GM12878 (cell line): ENCODE data around the gene GRK6. TPM values are rescaled to one million over a fixed set of nuclear protein-coding genes. Genes with fewer than 3 reads are reported as not detected.

Experiments
- ATAC-seq: fragments of 200-7000 bp; cut with Tn5 transposase; 3 replicates; pipeline ENCODE4 v1.9.1; 2020; ENCODE audit warnings: mild to moderate bottlenecking, moderate library complexity
- BruUV-seq: library from RNA; stranded (reverse); fragments of 400-500 nt; replicated peaks from 2 replicates; lab custom pipeline; 2021; lab: Mats Ljungman, UMichigan
- CTCF ChIA-PET: fragments of 300-600 bp; sonication (Branson Sonifier 250); formaldehyde crosslinking; extraction: SDS; loops from one replicate; lab custom pipeline; 2021; ENCODE audit warnings: inconsistent platforms; lab: Yijun Ruan, JAX
- POLR2A ChIA-PET: fragments of 350-600 bp; formaldehyde crosslinking; extraction: SDS; loops from one replicate; lab custom pipeline; 2021; ENCODE audit warnings: inconsistent platforms; lab: Charles Lee
- RAD21 ChIA-PET: fragments of 300-600 bp; sonication (Branson Sonifier 250); formaldehyde crosslinking; loops from one replicate; lab custom pipeline; 2023; ENCODE audit warnings: antibody characterized with exemption; ENCODE audit not compliant: unreplicated experiment; lab: Charles Lee
- SMC1A ChIA-PET: fragments of 300-600 bp; sonication (Branson Sonifier 250); formaldehyde crosslinking; loops from one replicate; lab custom pipeline; 2023; ENCODE audit not compliant: unreplicated experiment, uncharacterized antibody; lab: Charles Lee
- DNase-seq: peaks from one replicate; pipeline ENCODE4 v3.0.0-alpha.2; 2011; ENCODE audit warnings: low read depth, low spot score
- FAIRE-seq: peaks from 3 replicates; lab custom pipeline; 2011; peaks lifted over from hg19 to GRCh38; lab: Jason Lieb, UNC
- H2AFZ ChIP-seq: 2 replicates; pipeline ENCODE4 v1.6.0; 2011; ENCODE audit warnings: low read depth, low read length, control low read depth; ENCODE audit not compliant: control insufficient read depth
- H3K27ac ChIP-seq: 2 replicates; pipeline ENCODE4 v1.5.1; 2011; ENCODE audit warnings: control low read depth; ENCODE audit not compliant: control insufficient read depth, insufficient read depth
- H3K27me3 ChIP-seq, 2 experiments: replicated peaks in 1 of 2; 2 replicates each; pipeline versions ENCODE4 v1.6.0 to v1.6.1; 2011; ENCODE audit warnings: low read length in 1 of 2; ENCODE audit not compliant: control insufficient read depth in 2 of 2, insufficient read depth in 2 of 2
- H3K36me3 ChIP-seq, 2 experiments: 2 replicates each; pipeline ENCODE4 v1.5.1; 2011; ENCODE audit warnings: low read length in 1 of 2; ENCODE audit not compliant: control insufficient read depth in 2 of 2, insufficient read depth in 2 of 2
- H3K4me1 ChIP-seq: 2 replicates; pipeline ENCODE4 v1.6.1; 2011; ENCODE audit warnings: mild to moderate bottlenecking, low read length, moderate library complexity, mixed read lengths; ENCODE audit not compliant: control insufficient read depth, insufficient read depth
- H3K4me2 ChIP-seq: 2 replicates; pipeline ENCODE4 v1.6.0; 2011; ENCODE audit warnings: control low read depth; ENCODE audit not compliant: control insufficient read depth, insufficient read depth
- H3K4me3 ChIP-seq: fragments of 200-600 bp; sonication (generic); 2 replicates; pipeline ENCODE4 v1.5.1; 2016
- H3K79me2 ChIP-seq: 2 replicates; pipeline ENCODE4 v1.6.0; 2011; ENCODE audit warnings: low read length; ENCODE audit not compliant: control insufficient read depth, insufficient read depth
- H3K9ac ChIP-seq: 2 replicates; pipeline ENCODE4 v1.8.0; 2011; ENCODE audit warnings: low read length, control low read depth, mixed read lengths; ENCODE audit not compliant: control insufficient read depth, insufficient read depth
- H3K9me3 ChIP-seq: replicated peaks from 3 replicates; pipeline ENCODE4 v1.5.1; 2011; ENCODE audit warnings: mild to moderate bottlenecking, low read length; ENCODE audit not compliant: control insufficient read depth, insufficient read depth
- H4K20me1 ChIP-seq: 2 replicates; pipeline ENCODE4 v1.6.0; 2011; ENCODE audit not compliant: control insufficient read depth, insufficient read depth
- ASH2L ChIP-seq: fragments of 300-600, 200-600 bp; sonication (generic); IDR thresholded peaks from 2 replicates; pipeline ENCODE4 v1.6.1; 2017; ENCODE audit warnings: low read depth, mild to moderate bottlenecking, borderline replicate concordance
- BRCA1 ChIP-seq: IDR thresholded peaks from 2 replicates; pipeline ENCODE4 v1.6.1; 2011; ENCODE audit warnings: low read depth, low read length, improper control_type of control experiment
- HDAC6 ChIP-seq: fragments of 200-600 bp; sonication (generic); IDR thresholded peaks from one replicate; pipeline ENCODE4 v1.8.0; 2017; ENCODE audit warnings: antibody characterized with exemption; ENCODE audit not compliant: unreplicated experiment
- MEF2B ChIP-seq: fragments of 450-650 bp; IDR thresholded peaks from 2 replicates; pipeline ENCODE4 v1.6.1; 2018; ENCODE audit warnings: mild to moderate bottlenecking, moderate library complexity; ENCODE audit not compliant: partially characterized antibody, poor library complexity, severe bottlenecking
- SP1 ChIP-seq: IDR thresholded peaks from one replicate; pipeline ENCODE4 v1.6.1; 2011; ENCODE audit warnings: low read depth, low read length
- SRF ChIP-seq, 2 experiments: IDR thresholded peaks; 2 replicates each; pipeline ENCODE4 v1.6.1; 2011; ENCODE audit warnings: low read depth in 2 of 2, low read length in 2 of 2, mild to moderate bottlenecking in 1 of 2, moderate library complexity in 1 of 2
- STAT3 ChIP-seq: IDR thresholded peaks from 2 replicates; pipeline ENCODE4 v1.6.1; 2011; ENCODE audit warnings: low read depth, low read length, improper control_type of control experiment
- TARDBP ChIP-seq: IDR thresholded peaks from 2 replicates; pipeline ENCODE4 v1.6.1; 2016; ENCODE audit warnings: borderline replicate concordance
- ZNF622 ChIP-seq: fragments of 450-650 bp; IDR thresholded peaks from 2 replicates; pipeline ENCODE4 v1.6.1; 2017; ENCODE audit warnings: mild to moderate bottlenecking, inconsistent platforms
- WGBS: methylation state at CpG from one replicate; pipeline ENCODE4 v1.1.6; 2016; ENCODE audit warnings: low lambda C conversion rate; ENCODE audit not compliant: insufficient replicate concordance, insufficient coverage; ENCODE audit errors: missing lambda C conversion rate; 5-methylcytosine and 5-hydroxymethylcytosine counted together
- in situ Hi-C: fragments of 300-500 bp; cut with MboI; formaldehyde crosslinking; loops from 9 replicates; pipeline ENCODE4 v1.14.3; 2018; ENCODE audit warnings: mixed read lengths
- intact Hi-C: fragments of 100-400 bp; cut with micrococcal nuclease; formaldehyde crosslinking; loops from one replicate; pipeline ENCODE4 v1.14.2; 2022; ENCODE audit not compliant: unreplicated experiment
- polyA plus RNA-seq, 11 experiments: library from polyadenylated mRNA; depleted of rRNA in 4 of 11; unstranded in 6 of 11; stranded (reverse) in 5 of 11; fragments of >200 nt; fragmentation: Nextera tagmentation in 4 of 11; fragmentation: Illumina TruSeq in 1 of 11; extraction: Ambion mirVana in 4 of 11; extraction: Trizol in 1 of 11; gene quantifications; 1 replicate in 1 of 11; 2 replicates in 10 of 11; pipeline versions ENCODE4 v1.2.1 to v1.2.3, GENCODE V29; 2011 to 2016; ENCODE audit warnings: inconsistent platforms in 2 of 11, missing spikeins in 2 of 11, low read depth in 1 of 11
- total RNA-seq, 4 experiments: library from RNA; depleted of rRNA in 3 of 4; stranded (reverse); fragments of >200 nt in 3 of 4; fragmentation: Illumina TruSeq in 1 of 4; extraction: Trizol in 1 of 4; gene quantifications; 2 replicates each; pipeline versions ENCODE4 v1.2.1 to v1.2.3, GENCODE V29; 2013 to 2021
- TF ChIP-seq, protein P1 (sequence below): IDR thresholded peaks from 2 replicates; pipeline ENCODE4 v1.6.1; 2012; ENCODE audit warnings: low read depth, low read length, improper control_type of control experiment
- TF ChIP-seq, protein P2 (sequence below): IDR thresholded peaks from 2 replicates; pipeline ENCODE4 v1.6.1; 2012; ENCODE audit warnings: low read length, inconsistent platforms
- TF ChIP-seq, protein P3 (sequence below): fragments of 450-650 bp; conservative IDR thresholded peaks from 2 replicates; pipeline ENCODE4 v1.6.1; 2017; ENCODE audit warnings: mild to moderate bottlenecking, moderate library complexity

The GRK6 gene
- total and polyA plus RNA-seq, 10 of the 15 experiments (the other 5 are each of a cell fraction or from before 2014, with no cell fraction given) = 0.79 to 124 (median 41.6) TPM

DNA sequence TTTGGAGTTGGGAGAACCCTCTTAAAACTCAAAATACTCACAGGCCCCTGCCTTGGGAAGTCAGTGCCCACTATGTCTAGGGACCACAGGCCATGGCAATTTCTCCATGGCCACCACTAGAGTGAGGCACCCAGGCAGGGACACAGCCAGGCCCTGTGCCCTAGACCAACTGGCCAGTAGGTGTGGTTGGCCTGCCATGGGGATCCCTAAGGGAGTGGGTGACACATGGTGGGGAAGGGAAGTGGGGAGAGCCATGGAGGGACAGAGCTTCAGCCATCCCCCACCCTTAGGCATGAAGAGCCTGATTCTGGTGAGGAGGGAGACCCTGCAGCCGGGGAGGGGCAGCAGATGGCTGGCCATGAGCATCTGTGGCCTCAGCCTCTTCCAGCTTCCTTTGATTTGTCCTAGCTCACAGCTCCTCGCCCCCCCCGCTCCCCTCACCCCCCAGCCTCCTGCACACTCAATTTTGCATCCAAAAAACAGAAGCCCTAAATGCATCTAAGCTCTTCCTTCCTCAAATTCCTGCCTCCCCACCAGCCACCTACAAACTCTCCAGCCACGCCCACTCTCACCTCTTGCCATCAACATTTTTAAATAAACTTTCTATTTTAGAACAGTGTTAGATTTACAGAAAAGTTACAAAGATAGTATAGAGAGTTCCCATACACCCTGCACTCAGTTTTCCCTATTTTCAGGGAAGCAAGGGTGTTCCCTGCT, 48.5 kb downstream of the GRK6 start (continued):
- TF ChIP-seq, protein P1, sequence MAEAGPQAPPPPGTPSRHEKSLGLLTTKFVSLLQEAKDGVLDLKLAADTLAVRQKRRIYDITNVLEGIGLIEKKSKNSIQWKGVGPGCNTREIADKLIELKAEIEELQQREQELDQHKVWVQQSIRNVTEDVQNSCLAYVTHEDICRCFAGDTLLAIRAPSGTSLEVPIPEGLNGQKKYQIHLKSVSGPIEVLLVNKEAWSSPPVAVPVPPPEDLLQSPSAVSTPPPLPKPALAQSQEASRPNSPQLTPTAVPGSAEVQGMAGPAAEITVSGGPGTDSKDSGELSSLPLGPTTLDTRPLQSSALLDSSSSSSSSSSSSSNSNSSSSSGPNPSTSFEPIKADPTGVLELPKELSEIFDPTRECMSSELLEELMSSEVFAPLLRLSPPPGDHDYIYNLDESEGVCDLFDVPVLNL = no peak
- TF ChIP-seq, protein P2, sequence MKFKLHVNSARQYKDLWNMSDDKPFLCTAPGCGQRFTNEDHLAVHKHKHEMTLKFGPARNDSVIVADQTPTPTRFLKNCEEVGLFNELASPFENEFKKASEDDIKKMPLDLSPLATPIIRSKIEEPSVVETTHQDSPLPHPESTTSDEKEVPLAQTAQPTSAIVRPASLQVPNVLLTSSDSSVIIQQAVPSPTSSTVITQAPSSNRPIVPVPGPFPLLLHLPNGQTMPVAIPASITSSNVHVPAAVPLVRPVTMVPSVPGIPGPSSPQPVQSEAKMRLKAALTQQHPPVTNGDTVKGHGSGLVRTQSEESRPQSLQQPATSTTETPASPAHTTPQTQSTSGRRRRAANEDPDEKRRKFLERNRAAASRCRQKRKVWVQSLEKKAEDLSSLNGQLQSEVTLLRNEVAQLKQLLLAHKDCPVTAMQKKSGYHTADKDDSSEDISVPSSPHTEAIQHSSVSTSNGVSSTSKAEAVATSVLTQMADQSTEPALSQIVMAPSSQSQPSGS = no peak

DNA sequence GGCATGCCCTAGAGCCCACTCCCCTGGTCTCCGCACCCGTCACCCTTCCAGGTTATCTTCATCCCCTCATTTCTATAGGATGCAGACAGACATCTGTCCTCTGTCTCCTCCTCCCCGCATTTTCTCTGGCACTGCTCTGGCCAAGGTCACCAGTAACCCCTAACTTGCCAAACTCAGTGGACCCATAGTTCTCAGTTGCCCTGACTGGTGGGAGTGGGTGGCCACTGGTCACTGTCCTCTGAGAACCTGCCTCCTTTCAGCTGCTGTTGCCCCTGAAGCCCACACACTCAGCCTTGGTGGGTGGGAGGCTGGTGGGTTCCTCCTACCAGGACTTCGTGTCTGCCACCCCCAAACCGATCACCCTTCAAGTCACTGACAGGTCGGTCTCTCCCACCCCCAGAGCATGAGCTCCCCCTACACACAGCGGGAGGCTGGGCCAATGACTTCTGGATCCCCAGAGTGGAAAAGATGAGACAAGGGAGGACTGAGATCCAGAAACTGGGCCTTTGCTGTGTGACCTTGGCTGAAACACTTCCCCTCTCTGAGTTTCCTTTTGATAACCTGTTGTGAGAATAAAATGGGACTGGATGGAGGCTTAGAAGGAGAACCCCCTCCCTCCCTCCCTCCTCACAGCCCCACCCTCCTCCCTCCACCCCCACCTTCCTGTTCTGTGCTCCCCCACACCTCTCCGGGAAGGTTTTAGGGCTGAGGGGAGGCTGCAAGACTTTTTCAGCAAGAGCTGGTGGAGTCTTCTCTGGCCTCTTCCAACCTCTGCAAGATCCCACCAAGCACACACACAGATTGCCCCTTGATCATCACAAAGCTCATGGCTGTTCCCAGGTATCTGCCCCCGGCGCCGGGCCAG, 49.3 kb downstream of the GRK6 start:
- RAD21 ChIA-PET = interaction anchor here (0.6 to 1.9 kb wide), 3 partner anchors 14 to 26 kb away, joined by 3 to 4 read pairs (median 3); no protein-coding TSS in a partner anchor
- peaks cover 4% of the 10 kb centered on the region; the same call in 1 of the 2 replicates for H3K79me2 ChIP-seq
- FAIRE-seq = no peak
- no peak for DNase-seq
- CTCF ChIA-PET = interaction anchor here (0.8 to 2.1 kb wide), 4 partner anchors 19 to 73 kb away, joined by 3 to 8 read pairs (median 4); no protein-coding TSS in a partner anchor
- H4K20me1 ChIP-seq = no peaks in the 10 kb centered on the region
- H3K9me3 ChIP-seq = no peaks in the 10 kb centered on the region
- intact Hi-C loops (no loop called here), in situ Hi-C loops (no loop called here)
- H3K4me3 ChIP-seq = no peak overlapping the region
- peaks cover 24% of the 10 kb centered on the region for H3K4me1 ChIP-seq
- POLR2A ChIA-PET = interaction anchor here (0.5 to 1.7 kb wide), 4 partner anchors 21 to 117 kb away, joined by 3 to 7 read pairs (median 4); partner anchors contain the start of gene PDLIM7
- BruUV-seq = no TSS peak
- no peak overlapping the region for H3K27ac ChIP-seq
- 59% methylated on average over 10 of the region's 11 CpGs for WGBS
- no peak overlapping the region for H3K9ac ChIP-seq
- no peak for ATAC-seq
- no peak overlapping the region for H2AFZ ChIP-seq
- H3K27me3 ChIP-seq = no peaks in the 10 kb centered on the region
- H3K36me3 ChIP-seq = no peaks in the 10 kb centered on the region
- H3K4me2 ChIP-seq = no peak overlapping the region
- SMC1A ChIA-PET = interaction anchor here (0.7 to 1.4 kb wide), 2 partner anchors 20 to 26 kb away, joined by 3 to 5 read pairs; no protein-coding TSS in a partner anchor
- TF ChIP-seq, protein P2 = no peak
- TF ChIP-seq SP1 = no peak
- no peak for TF ChIP-seq BRCA1
- TF ChIP-seq SRF (IDR thresholded peaks at IDR 0.05; ENCODE audit: low read depth in 2 of 2, low read length in 2 of 2) = no peak
- TF ChIP-seq ASH2L = no peak
- no peak for TF ChIP-seq ZNF622
- no peak for TF ChIP-seq HDAC6
- TF ChIP-seq, protein P3, sequence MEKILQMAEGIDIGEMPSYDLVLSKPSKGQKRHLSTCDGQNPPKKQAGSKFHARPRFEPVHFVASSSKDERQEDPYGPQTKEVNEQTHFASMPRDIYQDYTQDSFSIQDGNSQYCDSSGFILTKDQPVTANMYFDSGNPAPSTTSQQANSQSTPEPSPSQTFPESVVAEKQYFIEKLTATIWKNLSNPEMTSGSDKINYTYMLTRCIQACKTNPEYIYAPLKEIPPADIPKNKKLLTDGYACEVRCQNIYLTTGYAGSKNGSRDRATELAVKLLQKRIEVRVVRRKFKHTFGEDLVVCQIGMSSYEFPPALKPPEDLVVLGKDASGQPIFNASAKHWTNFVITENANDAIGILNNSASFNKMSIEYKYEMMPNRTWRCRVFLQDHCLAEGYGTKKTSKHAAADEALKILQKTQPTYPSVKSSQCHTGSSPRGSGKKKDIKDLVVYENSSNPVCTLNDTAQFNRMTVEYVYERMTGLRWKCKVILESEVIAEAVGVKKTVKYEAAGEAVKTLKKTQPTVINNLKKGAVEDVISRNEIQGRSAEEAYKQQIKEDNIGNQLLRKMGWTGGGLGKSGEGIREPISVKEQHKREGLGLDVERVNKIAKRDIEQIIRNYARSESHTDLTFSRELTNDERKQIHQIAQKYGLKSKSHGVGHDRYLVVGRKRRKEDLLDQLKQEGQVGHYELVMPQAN = no peak
- no peak for TF ChIP-seq MEF2B
- TF ChIP-seq STAT3 = no peak
- no peak for TF ChIP-seq TARDBP
